ENCODE results near the gene TTC16. TPM values are rescaled to one million over a fixed set of nuclear protein-coding genes. Genes with fewer than 3 reads are reported as not detected.

TTC16 gene
- total and polyA plus RNA-seq, 2 donors (not counting 1 experiment from before 2014, with no cell fraction given), result 0.25 TPM; not detected in 1

GRCh38 chr9:127723444-127723843, 7.6 kb downstream of the TTC16 start:
- WGBS (ENCODE audit: insufficient coverage), result 77% methylated on average over 5 of the region's 5 CpGs
- ATAC-seq (ENCODE audit: low read depth), result no peak
- no peak overlapping the region for H3K27ac Mint-ChIP-seq
- H2AFZ ChIP-seq (ENCODE audit: insufficient read depth, low read depth, low read length, poor library complexity, severe bottlenecking), result no peak overlapping the region
- no peak overlapping the region for H3K4me3 ChIP-seq (ENCODE audit: control extremely low read depth in 1 of 5, extremely low read depth in 1 of 5, insufficient read depth in 1 of 5, low read depth in 2 of 5, low read length in 4 of 5)
- TF ChIP-seq EZH2 (IDR thresholded peaks at IDR 0.05; ENCODE audit: borderline replicate concordance, insufficient read depth, low read depth, low read length, poor library complexity, severe bottlenecking) (no peak), CTCF (IDR thresholded peaks at IDR 0.05) (no peak)
- DNase-seq, result no peak
- intact Hi-C loops (cut with micrococcal nuclease), result no loop called here
- H4K20me1 ChIP-seq (ENCODE audit: control insufficient read depth, insufficient read depth, low read length, poor library complexity, severe bottlenecking), result no peaks in the 10 kb centered on the region
- ChIA-PET POLR2A (no interaction called here), CTCF (no interaction called here)
- no peak overlapping the region for H3K4me2 ChIP-seq (replicated peaks; ENCODE audit: low read depth, low read length, poor library complexity, severe bottlenecking)
- no peaks in the 10 kb centered on the region for H3K27me3 ChIP-seq (replicated peaks in 1 of 4; ENCODE audit: control extremely low read depth in 1 of 4, control insufficient read depth in 3 of 4, insufficient read depth in 4 of 4, low read length in 3 of 4)
- H3K27ac ChIP-seq (ENCODE audit: low read length in 2 of 2), result no peak overlapping the region
- no peak overlapping the region for H3K9ac ChIP-seq (ENCODE audit: low read length)
- H3K9me3 ChIP-seq (ENCODE audit: control extremely low read depth in 1 of 3, control insufficient read depth in 2 of 3, insufficient read depth in 1 of 3, low read length in 2 of 3), result no peaks in the 10 kb centered on the region
- H3K79me2 ChIP-seq (ENCODE audit: control insufficient read depth, insufficient read depth, low read length), result no peaks in the 10 kb centered on the region
- H3K4me1 ChIP-seq (ENCODE audit: control insufficient read depth in 2 of 2, insufficient read depth in 2 of 2, low read length in 2 of 2), result no peaks in the 10 kb centered on the region
- no peaks in the 10 kb centered on the region for H3K27me3 Mint-ChIP-seq
- H3K36me3 ChIP-seq (replicated peaks in 1 of 2; ENCODE audit: control extremely low read depth in 1 of 2, control insufficient read depth in 1 of 2, extremely low read depth in 1 of 2, insufficient read depth in 2 of 2, low read length in 1 of 2), result no peaks in the 10 kb centered on the region
- no peaks in the 10 kb centered on the region for H3K9me3 Mint-ChIP-seq (ENCODE audit: insufficient read depth)
- H3K4me3 Mint-ChIP-seq, result no peak overlapping the region
- H3K4me1 Mint-ChIP-seq, result peaks cover 5% of the 10 kb centered on the region

GRCh38 chr9:127724012-127724411, 8.1 kb downstream of the TTC16 start:
- POLR2A ChIA-PET, result no interaction called here

More at GRCh38 chr9:127724012-127724411, 8.1 kb downstream of the TTC16 start:
- no peaks in the 10 kb centered on the region for H3K9me3 ChIP-seq (ENCODE audit: control extremely low read depth in 1 of 3, control insufficient read depth in 2 of 3, insufficient read depth in 1 of 3, low read length in 2 of 3)
- intact Hi-C loops (cut with micrococcal nuclease), result no loop called here
- Mint-ChIP-seq H3K9me3 (ENCODE audit: insufficient read depth) (no peaks in the 10 kb centered on the region), H3K27ac (no peak overlapping the region), H3K27me3 (no peaks in the 10 kb centered on the region), H3K4me3 (no peak overlapping the region), H3K4me1 (peaks cover 5% of the 10 kb centered on the region)
- H3K4me1 ChIP-seq (ENCODE audit: control insufficient read depth in 2 of 2, insufficient read depth in 2 of 2, low read length in 2 of 2), result no peaks in the 10 kb centered on the region
- H2AFZ ChIP-seq (ENCODE audit: insufficient read depth, low read depth, low read length, poor library complexity, severe bottlenecking), result no peak overlapping the region
- no peak overlapping the region for H3K4me2 ChIP-seq (replicated peaks; ENCODE audit: low read depth, low read length, poor library complexity, severe bottlenecking)
- H3K27me3 ChIP-seq (replicated peaks in 1 of 4; ENCODE audit: control extremely low read depth in 1 of 4, control insufficient read depth in 3 of 4, insufficient read depth in 4 of 4, low read length in 3 of 4), result no peaks in the 10 kb centered on the region
- TF ChIP-seq CTCF (IDR thresholded peaks at IDR 0.05) (no peak), EZH2 (IDR thresholded peaks at IDR 0.05; ENCODE audit: borderline replicate concordance, insufficient read depth, low read depth, low read length, poor library complexity, severe bottlenecking) (no peak)
- ATAC-seq (ENCODE audit: low read depth), result no peak
- CTCF ChIA-PET, result no interaction called here
- no peak overlapping the region for H3K4me3 ChIP-seq (ENCODE audit: control extremely low read depth in 1 of 5, extremely low read depth in 1 of 5, insufficient read depth in 1 of 5, low read depth in 2 of 5, low read length in 4 of 5)
- H3K27ac ChIP-seq (ENCODE audit: low read length in 2 of 2), result no peak overlapping the region
- WGBS (ENCODE audit: insufficient coverage), result 88% methylated on average over 22 of the region's 23 CpGs
- no peak for DNase-seq
- H3K36me3 ChIP-seq (replicated peaks in 1 of 2; ENCODE audit: control extremely low read depth in 1 of 2, control insufficient read depth in 1 of 2, extremely low read depth in 1 of 2, insufficient read depth in 2 of 2, low read length in 1 of 2), result no peaks in the 10 kb centered on the region
- no peaks in the 10 kb centered on the region for H4K20me1 ChIP-seq (ENCODE audit: control insufficient read depth, insufficient read depth, low read length, poor library complexity, severe bottlenecking)
- H3K9ac ChIP-seq (ENCODE audit: low read length), result no peak overlapping the region
- H3K79me2 ChIP-seq (ENCODE audit: control insufficient read depth, insufficient read depth, low read length), result no peaks in the 10 kb centered on the region
